ENCODE results near the gene RNF40. TPM values are rescaled to one million over a fixed set of nuclear protein-coding genes. Genes with fewer than 3 reads are reported as not detected.

Gene RNF40
- total RNA-seq, 2 experiments from 2014 or later, result 63.2 to 68.1 TPM

- no peaks in the 10 kb centered on the region for H3K27me3 Mint-ChIP-seq
- ATAC-seq (no peak), DNase-seq (no peak)
- H3K4me3 Mint-ChIP-seq, result no peak overlapping the region
- H3K27ac Mint-ChIP-seq, result no peak overlapping the region
- TF ChIP-seq CTCF (IDR thresholded peaks at IDR 0.05), result no peak
- ChIA-PET CTCF (no interaction called here), POLR2A (no interaction called here)
- H3K9me3 Mint-ChIP-seq, result no peaks in the 10 kb centered on the region
- intact Hi-C loops (cut with micrococcal nuclease), result no loop called here
- H3K36me3 Mint-ChIP-seq (ENCODE audit: low read depth), result peaks cover 14% of the 10 kb centered on the region
- H3K4me1 Mint-ChIP-seq (ENCODE audit: low read depth), result peaks cover 11% of the 10 kb centered on the region
Observed at GRCh38 chr16:30755955-30756780, 6.0 kb upstream of the RNF40 start.

- H3K4me1 Mint-ChIP-seq (ENCODE audit: low read depth), result peaks cover 10% of the 10 kb centered on the region
Observed at GRCh38 chr16:30756781-30757100, 5.4 kb upstream of the RNF40 start.

GRCh38 chr16:30757316-30757715 lies 4.8 kb upstream of the RNF40 start:
- peaks cover 9% of the 10 kb centered on the region for H3K36me3 Mint-ChIP-seq (ENCODE audit: low read depth)
- no peak for TF ChIP-seq CTCF (IDR thresholded peaks at IDR 0.05)
- no peaks in the 10 kb centered on the region for H3K9me3 Mint-ChIP-seq
- DNase-seq (no peak), ATAC-seq (no peak)
- H3K27ac Mint-ChIP-seq, result no peak overlapping the region
- POLR2A ChIA-PET, result interaction anchor here (1.0 to 1.3 kb wide), 2 partner anchors 17 to 21 kb away, joined by 3 to 6 read pairs; no protein-coding TSS in a partner anchor
- H3K27me3 Mint-ChIP-seq, result no peaks in the 10 kb centered on the region
- CTCF ChIA-PET, result interaction anchor here (0.6 kb wide), 1 partner anchor 57 kb away, joined by 3 read pairs; no protein-coding TSS in a partner anchor
- no peak overlapping the region for H3K4me3 Mint-ChIP-seq
- peaks cover 10% of the 10 kb centered on the region for H3K4me1 Mint-ChIP-seq (ENCODE audit: low read depth)
- intact Hi-C loops (cut with micrococcal nuclease), result no loop called here

More at GRCh38 chr16:30756781-30757100, 5.4 kb upstream of the RNF40 start:
- Mint-ChIP-seq H3K27me3 (no peaks in the 10 kb centered on the region), H3K4me3 (no peak overlapping the region), H3K9me3 (no peaks in the 10 kb centered on the region), H3K27ac (no peak overlapping the region), H3K36me3 (ENCODE audit: low read depth) (peaks cover 9% of the 10 kb centered on the region)
- POLR2A ChIA-PET, result interaction anchor here (1.3 kb wide), 1 partner anchor 18 kb away, joined by 6 read pairs; no protein-coding TSS in a partner anchor
- no peak for TF ChIP-seq CTCF (IDR thresholded peaks at IDR 0.05)
- DNase-seq, result no peak
- intact Hi-C loops (cut with micrococcal nuclease), result no loop called here
- CTCF ChIA-PET, result no interaction called here
- no peak for ATAC-seq

GRCh38 chr16:30758988-30759491 lies 3.1 kb upstream of the RNF40 start:
- H3K36me3 Mint-ChIP-seq (ENCODE audit: low read depth), result peaks cover 16% of the 10 kb centered on the region

More at GRCh38 chr16:30758988-30759491, 3.1 kb upstream of the RNF40 start:
- ATAC-seq, result no peak
- H3K27ac Mint-ChIP-seq, result no peak overlapping the region
- DNase-seq, result no peak
- H3K4me3 Mint-ChIP-seq, result no peak overlapping the region
- POLR2A ChIA-PET, result interaction anchor here (0.9 to 1.6 kb wide), 4 partner anchors 9 to 32 kb away, joined by 3 to 6 read pairs (median 5); no protein-coding TSS in a partner anchor
- no peaks in the 10 kb centered on the region for H3K9me3 Mint-ChIP-seq
- intact Hi-C loops (cut with micrococcal nuclease), result no loop called here
- no peak for TF ChIP-seq CTCF (IDR thresholded peaks at IDR 0.05)
- H3K27me3 Mint-ChIP-seq, result no peaks in the 10 kb centered on the region
- CTCF ChIA-PET, result interaction anchor here (1.0 to 2.8 kb wide), 2 partner anchors 55 to 66 kb away, joined by 3 to 10 read pairs; no protein-coding TSS in a partner anchor
- peaks cover 21% of the 10 kb centered on the region for H3K4me1 Mint-ChIP-seq (ENCODE audit: low read depth)
